ENCODE measurements around the gene ADRA2B. TPM values are rescaled to one million over a fixed set of nuclear protein-coding genes. Genes with fewer than 3 reads are reported as not detected.
"Not testable (repeated sequence)": the region's sequence is repeated elsewhere in the genome, so short reads cannot be mapped to it uniquely, and the experiment has no call there.

ADRA2B gene
- total RNA-seq, 1 experiment from 2014 or later, result not detected

- TF ChIP-seq, protein P1, sequence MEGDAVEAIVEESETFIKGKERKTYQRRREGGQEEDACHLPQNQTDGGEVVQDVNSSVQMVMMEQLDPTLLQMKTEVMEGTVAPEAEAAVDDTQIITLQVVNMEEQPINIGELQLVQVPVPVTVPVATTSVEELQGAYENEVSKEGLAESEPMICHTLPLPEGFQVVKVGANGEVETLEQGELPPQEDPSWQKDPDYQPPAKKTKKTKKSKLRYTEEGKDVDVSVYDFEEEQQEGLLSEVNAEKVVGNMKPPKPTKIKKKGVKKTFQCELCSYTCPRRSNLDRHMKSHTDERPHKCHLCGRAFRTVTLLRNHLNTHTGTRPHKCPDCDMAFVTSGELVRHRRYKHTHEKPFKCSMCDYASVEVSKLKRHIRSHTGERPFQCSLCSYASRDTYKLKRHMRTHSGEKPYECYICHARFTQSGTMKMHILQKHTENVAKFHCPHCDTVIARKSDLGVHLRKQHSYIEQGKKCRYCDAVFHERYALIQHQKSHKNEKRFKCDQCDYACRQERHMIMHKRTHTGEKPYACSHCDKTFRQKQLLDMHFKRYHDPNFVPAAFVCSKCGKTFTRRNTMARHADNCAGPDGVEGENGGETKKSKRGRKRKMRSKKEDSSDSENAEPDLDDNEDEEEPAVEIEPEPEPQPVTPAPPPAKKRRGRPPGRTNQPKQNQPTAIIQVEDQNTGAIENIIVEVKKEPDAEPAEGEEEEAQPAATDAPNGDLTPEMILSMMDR (conservative IDR thresholded peaks at IDR 0.05; ENCODE audit: low read depth, low read length), result no peak
- TF ChIP-seq EZH2 (IDR thresholded peaks at IDR 0.05; ENCODE audit: borderline replicate concordance, low read depth, low read length, poor library complexity, severe bottlenecking), result no peak
- CTCF ChIA-PET, result no interaction called here
- H3K4me1 ChIP-seq (ENCODE audit: insufficient read depth, low read length, poor library complexity, severe bottlenecking), result no peaks in the 10 kb centered on the region
- no TSS peak for BruUV-seq (replicated peaks)
- DNase-seq (ENCODE audit: low spot score), result no peak
- POLR2A ChIA-PET (ENCODE audit: low non-redundant PET), result no interaction called here
- H3K36me3 ChIP-seq (ENCODE audit: insufficient read depth, low read length, poor library complexity, severe bottlenecking), result no peaks in the 10 kb centered on the region
- H3K4me3 ChIP-seq (ENCODE audit: low read depth, low read length, poor library complexity, severe bottlenecking), result no peak overlapping the region
- no peaks in the 10 kb centered on the region for H3K9me3 ChIP-seq (ENCODE audit: low read depth, low read length, poor library complexity, severe bottlenecking)
- H3K27me3 ChIP-seq (replicated peaks; ENCODE audit: insufficient read depth, low read depth, low read length, poor library complexity), result no peaks in the 10 kb centered on the region
- intact Hi-C loops (cut with micrococcal nuclease; ENCODE audit: unreplicated experiment), result no loop called here
- H3K27ac ChIP-seq (ENCODE audit: low read depth, low read length, poor library complexity, severe bottlenecking), result no peak overlapping the region
Measured at GRCh38 chr2:96087130-96087529, 29.2 kb downstream of the ADRA2B start.

- no peaks in the 10 kb centered on the region for H3K4me1 ChIP-seq (ENCODE audit: insufficient read depth, low read length, poor library complexity, severe bottlenecking)
- ChIA-PET POLR2A (ENCODE audit: low non-redundant PET) (no interaction called here), CTCF (no interaction called here)
- intact Hi-C loops (cut with micrococcal nuclease; ENCODE audit: unreplicated experiment), result no loop called here
- H3K4me3 ChIP-seq (ENCODE audit: low read depth, low read length, poor library complexity, severe bottlenecking), result no peak overlapping the region
- no peak for DNase-seq (ENCODE audit: low spot score)
- H3K27ac ChIP-seq (ENCODE audit: low read depth, low read length, poor library complexity, severe bottlenecking), result no peak overlapping the region
- peaks cover 3% of the 10 kb centered on the region for H3K27me3 ChIP-seq (replicated peaks; ENCODE audit: insufficient read depth, low read depth, low read length, poor library complexity)
- no TSS peak for BruUV-seq (replicated peaks)
- no peaks in the 10 kb centered on the region for H3K36me3 ChIP-seq (ENCODE audit: insufficient read depth, low read length, poor library complexity, severe bottlenecking)
- H3K9me3 ChIP-seq (ENCODE audit: low read depth, low read length, poor library complexity, severe bottlenecking), result no peaks in the 10 kb centered on the region
- TF ChIP-seq EZH2 (IDR thresholded peaks at IDR 0.05; ENCODE audit: borderline replicate concordance, low read depth, low read length, poor library complexity, severe bottlenecking), result no peak
- TF ChIP-seq, protein P1 (conservative IDR thresholded peaks at IDR 0.05; ENCODE audit: low read depth, low read length), result no peak
Measured at GRCh38 chr2:96085541-96086355, 30.6 kb downstream of the ADRA2B start.

GRCh38 chr2:96084858-96085518 lies 31.4 kb downstream of the ADRA2B start:
- intact Hi-C loops (cut with micrococcal nuclease; ENCODE audit: unreplicated experiment); H3K27ac ChIP-seq (ENCODE audit: low read depth, low read length, poor library complexity, severe bottlenecking); BruUV-seq (replicated peaks); H3K36me3 ChIP-seq (ENCODE audit: insufficient read depth, low read length, poor library complexity, severe bottlenecking); DNase-seq (ENCODE audit: low spot score); CTCF ChIA-PET; POLR2A ChIA-PET (ENCODE audit: low non-redundant PET); H3K27me3 ChIP-seq (replicated peaks; ENCODE audit: insufficient read depth, low read depth, low read length, poor library complexity); H3K4me3 ChIP-seq (ENCODE audit: low read depth, low read length, poor library complexity, severe bottlenecking); H3K4me1 ChIP-seq (ENCODE audit: insufficient read depth, low read length, poor library complexity, severe bottlenecking); H3K9me3 ChIP-seq (ENCODE audit: low read depth, low read length, poor library complexity, severe bottlenecking): not testable (repeated sequence)
